GM12891 (cell line): ENCODE data around the gene DNM2.

Source experiments
- POLR2A ChIP-seq: IDR thresholded peaks from 2 replicates; pipeline ENCODE4 v1.6.1; 2011; ENCODE audit warnings: low read depth, low read length, control low read depth
- POLR2AphosphoS5 ChIP-seq: IDR thresholded peaks from 2 replicates; pipeline ENCODE4 v1.6.1; 2011; ENCODE audit warnings: low read depth, low read length, control low read depth
- POU2F2 ChIP-seq: IDR thresholded peaks from 2 replicates; pipeline ENCODE4 v1.6.1; 2011; ENCODE audit warnings: low read depth, mild to moderate bottlenecking, control low read depth, low read length, moderate library complexity
- TAF1 ChIP-seq: IDR thresholded peaks from 2 replicates; pipeline ENCODE4 v1.6.1; 2011; ENCODE audit warnings: low read depth, low read length, control low read depth

- TF ChIP-seq TAF1 (no peak), POLR2A (no peak), POLR2AphosphoS5 (no peak), POU2F2 (no peak)
Measured at GRCh38 chr19:10706990-10707389, 10.9 kb upstream of the DNM2 start.
